Esophagus muscularis mucosa (tissue), 4 donors: ENCODE measurements around the gene CNN3. TPM values are rescaled to one million over a fixed set of nuclear protein-coding genes. Genes with fewer than 3 reads are reported as not detected.

Source experiments
- DNase-seq: peaks from one replicate; pipeline ENCODE4 v3.0.0-alpha.2; 2017; ENCODE audit errors: extremely low spot score
- H3K27ac ChIP-seq, 4 donors: fragments of 200-600 bp; sonication (generic); replicated peaks in 1 of 4; 1 replicate in 3 of 4; 2 replicates in 1 of 4; pipeline ENCODE4 v1.5.1; 2016 to 2019; ENCODE audit warnings: mild to moderate bottlenecking in 1 of 4
- H3K27me3 ChIP-seq, 4 donors: fragments of 200-600 bp; sonication (generic); one replicate each; pipeline versions ENCODE4 v1.5.1 to v1.6.0; 2016 to 2019
- H3K36me3 ChIP-seq, 4 donors: fragments of 200-600 bp; sonication (generic); one replicate each; pipeline ENCODE4 v1.5.1; 2016 to 2019
- H3K4me1 ChIP-seq, 4 donors: fragments of 200-600 bp; sonication (generic); one replicate each; pipeline ENCODE4 v1.5.1; 2016 to 2019
- H3K4me3 ChIP-seq, 4 donors: fragments of 200-600 bp; sonication (generic); 1 replicate in 2 of 4; 2 replicates in 2 of 4; pipeline ENCODE4 v1.5.1; 2016 to 2019; ENCODE audit warnings: mild to moderate bottlenecking in 4 of 4, moderate library complexity in 1 of 4
- H3K9me3 ChIP-seq, 4 donors: fragments of 200-600 bp; sonication (generic); 1 replicate in 3 of 4; 2 replicates in 1 of 4; pipeline ENCODE4 v1.5.1; 2016 to 2019
- CTCF ChIP-seq, 3 experiments: fragments of 200-600 bp in 2 of 3; fragments of 450-650 bp in 1 of 3; sonication (generic) in 2 of 3; IDR thresholded peaks; one replicate each; pipeline ENCODE4 v1.5.1; 2017 to 2019; ENCODE audit warnings: antibody characterized with exemption in 3 of 3, mild to moderate bottlenecking in 2 of 3, moderate library complexity in 1 of 3
- EP300 ChIP-seq: sonication (generic); formaldehyde crosslinking; IDR thresholded peaks from one replicate; pipeline ENCODE4 v1.6.1; 2017; ENCODE audit warnings: antibody characterized with exemption
- POLR2A ChIP-seq: fragments of 450-650 bp; IDR thresholded peaks from one replicate; pipeline ENCODE4 v1.6.1; 2017; ENCODE audit warnings: antibody characterized with exemption, moderate library complexity, mild to moderate bottlenecking, low read depth
- POLR2AphosphoS5 ChIP-seq, 2 donors: sonication (generic); formaldehyde crosslinking; IDR thresholded peaks; one replicate each; pipeline ENCODE4 v1.6.1; 2017; ENCODE audit warnings: antibody characterized with exemption in 2 of 2
- WGBS: methylation state at CpG from one replicate; pipeline ENCODE4 v1.1.5; 2018; 5-methylcytosine and 5-hydroxymethylcytosine counted together
- intact Hi-C: fragments of 100-400 bp; cut with DNase I; formaldehyde crosslinking; loops from one replicate; pipeline ENCODE4 v1.15.1; 2023
- total RNA-seq, 4 donors: library from RNA; depleted of rRNA; stranded (reverse); fragments of >200 nt; gene quantifications; one replicate each; pipeline versions ENCODE4 v1.1.0 to v1.2.1, GENCODE V29; 2016

The CNN3 gene
- total RNA-seq, 4 donors from 2014 or later, result 140 to 268 (median 194) TPM

GRCh38 chr1:94928293-94928939 is 1.5 kb upstream of the CNN3 start:
- peak overlapping the region; percentile 71 to 93 (median 80) for H3K4me3 ChIP-seq
- TF ChIP-seq POLR2A (no peak), CTCF (IDR thresholded peaks at IDR 0.05) (no peak), EP300 (no peak), POLR2AphosphoS5 (IDR thresholded peaks at IDR 0.05) (no peak)
- intact Hi-C loops, result loop anchor here (2.0 to 5.0 kb wide), 2 partner anchors 94 to 114 kb away; no protein-coding TSS in a partner anchor

GRCh38 chr1:94927405-94928175 is 680 bp upstream of the CNN3 start:
- intact Hi-C loops, result loop anchor here (2.0 to 5.0 kb wide), 2 partner anchors 95 to 115 kb away; no protein-coding TSS in a partner anchor
- Histone ChIP-seq H3K36me3 (peaks cover 0 to 7% (median 4%) of the 10 kb centered on the region in 4 donors), H3K27ac (peak overlapping the region; percentile 98 to 100 (median 99)), H3K4me3 (peak overlapping the region; percentile 71 to 93 (median 80)), H3K4me1 (peaks cover 26 to 61% (median 60%) of the 10 kb centered on the region in 4 donors), H3K9me3 (no peaks in the 10 kb centered on the region), H3K27me3 (no peaks in the 10 kb centered on the region)
- DNase-seq, result no peak
- no peak for TF ChIP-seq POLR2AphosphoS5 (IDR thresholded peaks at IDR 0.05)
- no peak for TF ChIP-seq EP300
- no peak for TF ChIP-seq CTCF (IDR thresholded peaks at IDR 0.05)
- TF ChIP-seq POLR2A, result no peak
- 12% methylated on average over 24 of the region's 40 CpGs for WGBS

More at GRCh38 chr1:94928293-94928939, 1.5 kb upstream of the CNN3 start:
- H3K27me3 ChIP-seq, result no peaks in the 10 kb centered on the region
- peaks cover 0 to 16% (median 12%) of the 10 kb centered on the region in 4 donors for H3K36me3 ChIP-seq
- no peaks in the 10 kb centered on the region for H3K9me3 ChIP-seq
- H3K27ac ChIP-seq, result peak overlapping the region; percentile 98 to 100 (median 99)
- DNase-seq, result no peak
- 73% methylated on average over 7 of the region's 7 CpGs for WGBS
- peaks cover 25 to 53% (median 52%) of the 10 kb centered on the region in 4 donors for H3K4me1 ChIP-seq

GRCh38 chr1:94926126-94926914 is 590 bp downstream of the CNN3 start:
- 0% methylated on average over 1 of the region's 78 CpGs for WGBS
- no peaks in the 10 kb centered on the region for H3K9me3 ChIP-seq
- H3K4me3 ChIP-seq, result peak overlapping the region; percentile 71 to 93 (median 80)
- H3K27ac ChIP-seq, result peak overlapping the region; percentile 98 to 100 (median 99)
- H3K4me1 ChIP-seq, result peaks cover 37 to 73% (median 72%) of the 10 kb centered on the region in 4 donors
- intact Hi-C loops, result loop anchor here (5.0 kb wide), 1 partner anchor 96 kb away; no protein-coding TSS in a partner anchor
- peak; percentile 46 to 64 (median 51) for TF ChIP-seq CTCF (IDR thresholded peaks at IDR 0.05)
- TF ChIP-seq EP300, result no peak
- no peaks in the 10 kb centered on the region for H3K27me3 ChIP-seq
- DNase-seq, result no peak
- no peaks in the 10 kb centered on the region for H3K36me3 ChIP-seq

- Histone ChIP-seq H3K4me1 (peaks cover 42 to 79% (median 76%) of the 10 kb centered on the region in 4 donors), H3K9me3 (no peaks in the 10 kb centered on the region), H3K27me3 (no peaks in the 10 kb centered on the region), H3K27ac (peak overlapping the region; percentile 98 to 100 (median 99)), H3K36me3 (no peaks in the 10 kb centered on the region), H3K4me3 (peak overlapping the region; percentile 71 to 93 (median 80))
- TF ChIP-seq CTCF (IDR thresholded peaks at IDR 0.05) (peak in 1 of 3 experiments; percentile 22), POLR2AphosphoS5 (IDR thresholded peaks at IDR 0.05) (peak; percentile 85 to 86), EP300 (no peak)
- DNase-seq, result peak; percentile 94
- intact Hi-C loops, result loop anchor here (2.0 to 5.0 kb wide), 2 partner anchors 71 to 97 kb away; no protein-coding TSS in a partner anchor
- WGBS, result 8% methylated on average over 17 of the region's 23 CpGs
Observed at GRCh38 chr1:94925561-94926125, 1.3 kb downstream of the CNN3 start.
